ENCODE results near the gene SYCP3.

SYCP3 gene

GRCh38 chr12:101696251-101697196 is 42.7 kb downstream of the SYCP3 start:
- peak overlapping the region; percentile 89 for H3K4me3 ChIP-seq
- no peak for TF ChIP-seq CTCF (IDR thresholded peaks at IDR 0.05)
- peak overlapping the region; percentile 84 to 93 for H3K27ac ChIP-seq
- DNase-seq (ENCODE audit: low spot score) = no peak

- no peak overlapping the region for H3K27ac ChIP-seq
- TF ChIP-seq CTCF (IDR thresholded peaks at IDR 0.05) = no peak
- DNase-seq (ENCODE audit: low spot score) = no peak
- no peak overlapping the region for H3K4me3 ChIP-seq
Measured at GRCh38 chr12:101695706-101696105, 43.6 kb downstream of the SYCP3 start.

- H3K4me3 ChIP-seq = no peak overlapping the region
- DNase-seq (ENCODE audit: low spot score) = no peak
- no peak for TF ChIP-seq CTCF (IDR thresholded peaks at IDR 0.05)
- no peak overlapping the region for H3K27ac ChIP-seq
Measured at GRCh38 chr12:101694986-101695385, 44.3 kb downstream of the SYCP3 start.

GRCh38 chr12:101694297-101694848 is 44.9 kb downstream of the SYCP3 start:
- H3K27ac ChIP-seq = no peak overlapping the region
- no peak for DNase-seq (ENCODE audit: low spot score)
- no peak for TF ChIP-seq CTCF (IDR thresholded peaks at IDR 0.05)

DNA sequence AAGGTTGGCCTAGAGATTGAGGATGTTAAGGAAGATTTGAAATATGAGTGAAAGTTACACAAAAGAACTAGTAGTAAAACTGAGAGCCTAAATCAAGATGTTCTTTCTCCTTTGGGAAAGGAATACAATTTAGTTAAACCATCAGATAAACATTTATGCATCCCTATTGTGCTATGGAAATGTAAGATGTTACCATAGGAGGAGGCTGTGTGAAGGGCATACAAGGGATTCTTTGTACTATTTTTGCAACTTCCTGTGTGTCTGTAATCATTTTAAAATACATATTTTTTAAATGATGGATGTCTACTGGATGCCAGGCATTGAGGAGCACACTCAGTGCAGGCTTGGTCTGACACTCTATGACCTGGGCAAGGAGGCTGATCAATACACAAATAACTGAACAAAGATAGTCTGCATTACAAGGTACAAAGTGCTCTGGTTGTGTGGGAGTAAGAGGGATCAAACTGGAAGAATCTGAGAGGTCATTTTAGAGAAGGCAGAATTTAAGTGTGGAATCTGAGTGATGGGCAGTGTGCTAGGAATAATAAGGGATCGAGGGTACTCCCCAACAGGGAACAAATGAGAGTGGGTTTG is 47.7 kb downstream of the SYCP3 start:
- Histone ChIP-seq H3K27ac (no peak overlapping the region), H3K4me3 (no peak overlapping the region)
- no peak for TF ChIP-seq CTCF (IDR thresholded peaks at IDR 0.05)
- no peak for DNase-seq (ENCODE audit: low spot score)

More at GRCh38 chr12:101694297-101694848, 44.9 kb downstream of the SYCP3 start:
- H3K4me3 ChIP-seq = no peak overlapping the region

- no peak for TF ChIP-seq CTCF (IDR thresholded peaks at IDR 0.05)
- DNase-seq (ENCODE audit: low spot score) = no peak
Measured at GRCh38 chr12:101690544-101691098, 48.6 kb downstream of the SYCP3 start.

More at GRCh38 chr12:101690544-101691098, 48.6 kb downstream of the SYCP3 start:
- Histone ChIP-seq H3K27ac (no peak overlapping the region), H3K4me3 (no peak overlapping the region)
